Stimulated activated naive B cell treated with anti-CD40 and anti-IgM and Interleukin-4, amounts not matched to agents 10 μg/mL and 1 μg/mL and 100 μg/mL, for 72 hours (primary cell): ENCODE results near the gene MRPS18A.
A peak's percentile ranks its signal among the peaks of the same experiment; 100 is the strongest.

Experiments
- ATAC-seq, 2 donors: fragments of 150-1000 bp; cut with Tn5 transposase; replicated peaks; 2 replicates each; pipeline ENCODE4 v1.10.0; 2021; ENCODE audit warnings: moderate library complexity in 1 of 2
- DNase-seq: peaks from one replicate; pipeline ENCODE4 v3.0.0; 2021
- H3K27ac Mint-ChIP-seq: one replicate; pipeline ENCODE4 v1.8.0; 2022; ENCODE audit warnings: mild to moderate bottlenecking, mixed read lengths
- H3K27me3 Mint-ChIP-seq, 2 donors: one replicate each; pipeline ENCODE4 v1.8.0; 2022; ENCODE audit warnings: mixed read lengths in 2 of 2
- H3K36me3 Mint-ChIP-seq, 2 donors: one replicate each; pipeline ENCODE4 v1.8.0; 2022; ENCODE audit warnings: mixed read lengths in 2 of 2, mild to moderate bottlenecking in 1 of 2
- H3K4me1 Mint-ChIP-seq, 2 donors: one replicate each; pipeline ENCODE4 v1.8.0; 2022; ENCODE audit warnings: mixed read lengths in 2 of 2, mild to moderate bottlenecking in 1 of 2
- H3K4me3 Mint-ChIP-seq, 2 donors: one replicate each; pipeline ENCODE4 v1.8.0; 2022; ENCODE audit warnings: mild to moderate bottlenecking in 2 of 2, mixed read lengths in 2 of 2, moderate library complexity in 1 of 2
- H3K9me3 Mint-ChIP-seq, 2 donors: one replicate each; pipeline ENCODE4 v1.8.0; 2022; ENCODE audit warnings: mixed read lengths in 2 of 2, mild to moderate bottlenecking in 1 of 2

Gene MRPS18A

GRCh38 chr6:43698584-43699349, 11.2 kb upstream of the MRPS18A start:
- Mint-ChIP-seq H3K4me1 (peaks cover 9 to 16% of the 10 kb centered on the region in 2 donors), H3K9me3 (no peaks in the 10 kb centered on the region), H3K4me3 (no peak overlapping the region), H3K27me3 (peaks cover 38 to 50% of the 10 kb centered on the region in 2 donors), H3K27ac (no peak overlapping the region), H3K36me3 (no peaks in the 10 kb centered on the region)
- DNase-seq (no peak), ATAC-seq (no peak)

- H3K4me3 Mint-ChIP-seq: no peak overlapping the region
- peaks cover 41 to 52% of the 10 kb centered on the region in 2 donors for H3K27me3 Mint-ChIP-seq
- DNase-seq (no peak), ATAC-seq (no peak)
- H3K36me3 Mint-ChIP-seq: no peaks in the 10 kb centered on the region
- H3K9me3 Mint-ChIP-seq: no peaks in the 10 kb centered on the region
- H3K27ac Mint-ChIP-seq: no peak overlapping the region
- peaks cover 2 to 4% of the 10 kb centered on the region in 2 donors for H3K4me1 Mint-ChIP-seq
These were observed 9.8 kb upstream of the MRPS18A start for GRCh38 chr6:43697421-43697820.

- ATAC-seq (no peak), DNase-seq (no peak)
- no peaks in the 10 kb centered on the region for H3K9me3 Mint-ChIP-seq
- H3K27me3 Mint-ChIP-seq: peaks cover 32 to 41% of the 10 kb centered on the region in 2 donors
- peaks cover 0 to 3% of the 10 kb centered on the region in 2 donors for H3K4me1 Mint-ChIP-seq
- no peak overlapping the region for H3K27ac Mint-ChIP-seq
- H3K36me3 Mint-ChIP-seq: no peaks in the 10 kb centered on the region
- no peak overlapping the region for H3K4me3 Mint-ChIP-seq
These were observed 8.3 kb upstream of the MRPS18A start for GRCh38 chr6:43695967-43696291.

GRCh38 chr6:43695215-43695966, 7.8 kb upstream of the MRPS18A start:
- Mint-ChIP-seq H3K27ac (no peak overlapping the region), H3K4me3 (peak overlapping the region in 1 of 2 donors; percentile 20), H3K27me3 (peaks cover 32 to 40% of the 10 kb centered on the region in 2 donors), H3K36me3 (no peaks in the 10 kb centered on the region), H3K4me1 (peaks cover 0 to 3% of the 10 kb centered on the region in 2 donors), H3K9me3 (no peaks in the 10 kb centered on the region)
- DNase-seq (no peak), ATAC-seq (no peak)

- no peak overlapping the region for H3K27ac Mint-ChIP-seq
- no peaks in the 10 kb centered on the region for H3K9me3 Mint-ChIP-seq
- H3K27me3 Mint-ChIP-seq: peaks cover 7% of the 10 kb centered on the region in 2 donors
- ATAC-seq (no peak), DNase-seq (no peak)
- peaks cover 17 to 29% of the 10 kb centered on the region in 2 donors for H3K4me1 Mint-ChIP-seq
- no peak overlapping the region for H3K4me3 Mint-ChIP-seq
- peaks cover 0 to 8% of the 10 kb centered on the region in 2 donors for H3K36me3 Mint-ChIP-seq
These were observed 1.8 kb upstream of the MRPS18A start for GRCh38 chr6:43689421-43689820.

- DNase-seq (no peak), ATAC-seq (no peak)
- H3K36me3 Mint-ChIP-seq: peaks cover 7 to 20% of the 10 kb centered on the region in 2 donors
- peaks cover 27 to 49% of the 10 kb centered on the region in 2 donors for H3K4me1 Mint-ChIP-seq
- H3K4me3 Mint-ChIP-seq: peak overlapping the region; percentile 87 to 93
- no peaks in the 10 kb centered on the region for H3K9me3 Mint-ChIP-seq
- H3K27ac Mint-ChIP-seq: peak overlapping the region; percentile 91
- no peaks in the 10 kb centered on the region for H3K27me3 Mint-ChIP-seq
These were observed 533 bp downstream of the MRPS18A start for GRCh38 chr6:43687079-43687436.

- H3K9me3 Mint-ChIP-seq: no peaks in the 10 kb centered on the region
- no peaks in the 10 kb centered on the region for H3K27me3 Mint-ChIP-seq
- peak; percentile 71 to 73 for ATAC-seq
- no peak overlapping the region for H3K27ac Mint-ChIP-seq
- H3K4me3 Mint-ChIP-seq: peak overlapping the region in 1 of 2 donors; percentile 37
- H3K4me1 Mint-ChIP-seq: peaks cover 30 to 60% of the 10 kb centered on the region in 2 donors
- peaks cover 20 to 36% of the 10 kb centered on the region in 2 donors for H3K36me3 Mint-ChIP-seq
- no peak for DNase-seq
These were observed 3.7 kb downstream of the MRPS18A start for GRCh38 chr6:43683708-43684455.

- no peak for ATAC-seq
- no peak for DNase-seq
- H3K36me3 Mint-ChIP-seq: peaks cover 25 to 44% of the 10 kb centered on the region in 2 donors
- H3K4me1 Mint-ChIP-seq: peaks cover 27 to 54% of the 10 kb centered on the region in 2 donors
- H3K27me3 Mint-ChIP-seq: no peaks in the 10 kb centered on the region
- H3K27ac Mint-ChIP-seq: peak overlapping the region; percentile 62
- H3K9me3 Mint-ChIP-seq: no peaks in the 10 kb centered on the region
- no peak overlapping the region for H3K4me3 Mint-ChIP-seq
These were observed 4.7 kb downstream of the MRPS18A start for GRCh38 chr6:43682724-43683429.

GRCh38 chr6:43681303-43681702, 6.3 kb downstream of the MRPS18A start:
- Mint-ChIP-seq H3K4me3 (no peak overlapping the region), H3K27me3 (no peaks in the 10 kb centered on the region), H3K36me3 (peaks cover 28 to 41% of the 10 kb centered on the region in 2 donors), H3K27ac (no peak overlapping the region), H3K4me1 (peaks cover 22 to 45% of the 10 kb centered on the region in 2 donors), H3K9me3 (no peaks in the 10 kb centered on the region)
- ATAC-seq (no peak), DNase-seq (no peak)

- Mint-ChIP-seq H3K9me3 (no peaks in the 10 kb centered on the region), H3K36me3 (peaks cover 28 to 43% of the 10 kb centered on the region in 2 donors), H3K27ac (no peak overlapping the region), H3K4me1 (peaks cover 19 to 41% of the 10 kb centered on the region in 2 donors), H3K4me3 (no peak overlapping the region), H3K27me3 (no peaks in the 10 kb centered on the region)
- DNase-seq (no peak), ATAC-seq (no peak)
These were observed 7.0 kb downstream of the MRPS18A start for GRCh38 chr6:43680308-43681200.

GRCh38 chr6:43679057-43679456, 8.5 kb downstream of the MRPS18A start:
- Mint-ChIP-seq H3K27ac (no peak overlapping the region), H3K4me3 (no peak overlapping the region), H3K4me1 (peaks cover 9 to 27% of the 10 kb centered on the region in 2 donors), H3K9me3 (no peaks in the 10 kb centered on the region), H3K36me3 (peaks cover 35 to 53% of the 10 kb centered on the region in 2 donors), H3K27me3 (no peaks in the 10 kb centered on the region)
- ATAC-seq (no peak), DNase-seq (no peak)

GRCh38 chr6:43678341-43678740, 9.2 kb downstream of the MRPS18A start:
- H3K9me3 Mint-ChIP-seq: no peaks in the 10 kb centered on the region
- no peak for DNase-seq
- no peaks in the 10 kb centered on the region for H3K27me3 Mint-ChIP-seq
- peaks cover 36 to 50% of the 10 kb centered on the region in 2 donors for H3K36me3 Mint-ChIP-seq
- no peak overlapping the region for H3K27ac Mint-ChIP-seq
- H3K4me1 Mint-ChIP-seq: peaks cover 6 to 22% of the 10 kb centered on the region in 2 donors
- ATAC-seq: no peak
- no peak overlapping the region for H3K4me3 Mint-ChIP-seq

GRCh38 chr6:43677759-43678158, 9.8 kb downstream of the MRPS18A start:
- Mint-ChIP-seq H3K4me1 (peaks cover 3 to 16% of the 10 kb centered on the region in 2 donors), H3K36me3 (peaks cover 39 to 52% of the 10 kb centered on the region in 2 donors), H3K27me3 (no peaks in the 10 kb centered on the region), H3K4me3 (no peak overlapping the region), H3K27ac (no peak overlapping the region), H3K9me3 (no peaks in the 10 kb centered on the region)
- no peak for DNase-seq
- no peak for ATAC-seq
